ENCODE data around the gene MANEAL.

Gene MANEAL

GRCh38 chr1:37764414-37764825, 29.2 kb upstream of the MANEAL start (continued):
- TF ChIP-seq ZNF677 (tag by site-specific recombination; IDR thresholded peaks at IDR 0.05), result no peak
- no peak for TF ChIP-seq ZNF596 (tag by site-specific recombination; IDR thresholded peaks at IDR 0.05)
- no peak for TF ChIP-seq ZNF350 (tag by site-specific recombination; IDR thresholded peaks at IDR 0.05)
- no peak for TF ChIP-seq RBAK (tag by site-specific recombination; IDR thresholded peaks at IDR 0.05)
- no peak for TF ChIP-seq ZNF48 (tag by site-specific recombination; IDR thresholded peaks at IDR 0.05)
- TF ChIP-seq ZNF654 (tag by site-specific recombination; IDR thresholded peaks at IDR 0.05; ENCODE audit: low read depth), result no peak
- TF ChIP-seq ZNF2 (tag by site-specific recombination; IDR thresholded peaks at IDR 0.05), result no peak
- no peak for TF ChIP-seq ZBTB44 (tag by site-specific recombination; IDR thresholded peaks at IDR 0.05)
- TF ChIP-seq SP7 (tag by site-specific recombination; IDR thresholded peaks at IDR 0.05), result no peak
- no peak for TF ChIP-seq GFI1B (tag by site-specific recombination; IDR thresholded peaks at IDR 0.05)
- TF ChIP-seq KLF16 (tag by site-specific recombination; IDR thresholded peaks at IDR 0.05), result 0 out of 2 replicates have a peak, but pooled peaks have one; percentile 18
- no peak for TF ChIP-seq KLF9 (tag by site-specific recombination; IDR thresholded peaks at IDR 0.05; ENCODE audit: low read depth)
- TF ChIP-seq ZNF530 (tag by site-specific recombination; IDR thresholded peaks at IDR 0.05; ENCODE audit: low read depth), result no peak
- peak; percentile 39; the same call in 1 of the 2 replicates for TF ChIP-seq INSM2 (tag by site-specific recombination; IDR thresholded peaks at IDR 0.05)
- no peak for TF ChIP-seq ZNF155 (tag by site-specific recombination; IDR thresholded peaks at IDR 0.05)
- 0 out of 2 replicates have a peak, but pooled peaks have one; percentile 19 for TF ChIP-seq ZNF639 (tag by site-specific recombination; IDR thresholded peaks at IDR 0.05)

- Histone ChIP-seq H3K9me3 (ENCODE audit: control insufficient read depth, insufficient read depth, low read depth, low read length) (no peaks in the 10 kb centered on the region), H3K4me3 (ENCODE audit: low read depth, low read length) (no peak within 1 kb of the TSS; the same call in 1 of the 2 replicates), H3K27ac (ENCODE audit: extremely low read depth, low read depth, low read length) (no peak within 1 kb of the TSS), H3K36me3 (ENCODE audit: control insufficient read depth in 2 of 2, insufficient read depth in 1 of 2, low read length in 2 of 2) (no peaks in the 10 kb centered on the region), H3K4me1 (ENCODE audit: control insufficient read depth, insufficient read depth, low read length) (no peaks in the 10 kb centered on the region)
- CTCF ChIA-PET, result interaction anchor here (0.6 to 1.0 kb wide), 3 partner anchors 81 to 227 kb away, joined by 3 to 5 read pairs (median 3); no protein-coding TSS in a partner anchor
- POLR2A ChIA-PET, result interaction anchor here (1.7 to 2.1 kb wide), 2 partner anchors 43 to 72 kb away, joined by 5 to 9 read pairs; partner anchors contain the start of genes C1orf122, CDCA8 and YRDC
- TF ChIP-seq ZNF623 (tag by site-specific recombination; IDR thresholded peaks at IDR 0.05), result no peak
- TF ChIP-seq ZNF791 (tag by site-specific recombination; IDR thresholded peaks at IDR 0.05), result no peak
- TF ChIP-seq ZNF777 (tag by site-specific recombination; IDR thresholded peaks at IDR 0.05; ENCODE audit: borderline replicate concordance), result no peak
- TF ChIP-seq KLF10 (tag by site-specific recombination; IDR thresholded peaks at IDR 0.05), result no peak
- TF ChIP-seq ZNF175 (tag by site-specific recombination; IDR thresholded peaks at IDR 0.05), result no peak
- no peak for TF ChIP-seq ZNF280C (tag by site-specific recombination; IDR thresholded peaks at IDR 0.05)
- TF ChIP-seq KLF7 (tag by site-specific recombination; IDR thresholded peaks at IDR 0.05; ENCODE audit: borderline replicate concordance), result no peak
- TF ChIP-seq ZNF529 (tag by site-specific recombination; IDR thresholded peaks at IDR 0.05; ENCODE audit: insufficient replicate concordance), result no peak
- no peak for TF ChIP-seq ZNF629 (tag by site-specific recombination; IDR thresholded peaks at IDR 0.05)
- no peak for TF ChIP-seq ZNF677 (tag by site-specific recombination; IDR thresholded peaks at IDR 0.05)
- TF ChIP-seq, protein P1, sequence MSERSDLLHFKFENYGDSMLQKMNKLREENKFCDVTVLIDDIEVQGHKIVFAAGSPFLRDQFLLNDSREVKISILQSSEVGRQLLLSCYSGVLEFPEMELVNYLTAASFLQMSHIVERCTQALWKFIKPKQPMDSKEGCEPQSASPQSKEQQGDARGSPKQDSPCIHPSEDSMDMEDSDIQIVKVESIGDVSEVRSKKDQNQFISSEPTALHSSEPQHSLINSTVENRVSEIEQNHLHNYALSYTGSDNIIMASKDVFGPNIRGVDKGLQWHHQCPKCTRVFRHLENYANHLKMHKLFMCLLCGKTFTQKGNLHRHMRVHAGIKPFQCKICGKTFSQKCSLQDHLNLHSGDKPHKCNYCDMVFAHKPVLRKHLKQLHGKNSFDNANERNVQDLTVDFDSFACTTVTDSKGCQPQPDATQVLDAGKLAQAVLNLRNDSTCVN (tag by site-specific recombination; optimal IDR thresholded peaks at IDR 0.05), result no peak
- no peak for TF ChIP-seq BCL11B (tag by site-specific recombination; IDR thresholded peaks at IDR 0.05; ENCODE audit: low read depth)
- TF ChIP-seq ZNF639 (tag by site-specific recombination; IDR thresholded peaks at IDR 0.05), result no peak
- TF ChIP-seq ZNF530 (tag by site-specific recombination; IDR thresholded peaks at IDR 0.05; ENCODE audit: low read depth), result no peak
- TF ChIP-seq GLIS2 (tag by site-specific recombination; IDR thresholded peaks at IDR 0.05), result no peak
These were observed 28.7 kb upstream of the MANEAL start, which contains the start of gene EPHA10 for GRCh38 chr1:37764888-37765441. Gene EPHA10 (minus strand): TSS chr1:37765120. CDS start chr1:37765066, 54 bp downstream.
